ENCODE data around the gene LRBA. TPM values are rescaled to one million over a fixed set of nuclear protein-coding genes. Genes with fewer than 3 reads are reported as not detected.

The LRBA gene
- total and polyA plus RNA-seq, 8 donors: 7.3 to 156 (median 73.9) TPM

DNA sequence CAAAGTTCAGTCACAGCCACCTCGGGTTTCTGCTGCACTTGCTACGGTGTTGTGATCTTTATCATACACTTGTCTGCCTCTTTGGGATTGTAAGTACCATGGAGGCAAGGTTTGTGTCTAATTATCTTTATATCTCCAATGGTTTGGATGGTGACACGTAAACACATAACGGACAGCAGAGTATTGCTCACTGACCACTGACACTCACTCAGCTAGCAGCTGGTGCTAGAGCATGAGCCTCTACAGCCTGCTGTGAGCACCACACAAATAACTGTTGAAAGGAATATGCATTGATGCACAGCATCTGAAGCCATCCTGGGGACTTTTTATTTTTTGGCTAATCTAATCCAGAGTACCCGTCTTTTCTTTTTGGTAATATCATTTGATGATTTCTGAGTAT is 780.8 kb downstream of the LRBA start:
- H3K4me3 ChIP-seq: no peak overlapping the region
- intact Hi-C loops (cut with DNase I; ENCODE audit: low total_unique reads): no loop called here
- no peaks in the 10 kb centered on the region for H3K27me3 ChIP-seq
- no peaks in the 10 kb centered on the region for H3K9me3 ChIP-seq
- H3K27ac ChIP-seq: no peak overlapping the region
- peaks cover 0 to 21% (median 8%) of the 10 kb centered on the region in 4 donors for H3K36me3 ChIP-seq
- DNase-seq: no peak
- TF ChIP-seq, protein P1, sequence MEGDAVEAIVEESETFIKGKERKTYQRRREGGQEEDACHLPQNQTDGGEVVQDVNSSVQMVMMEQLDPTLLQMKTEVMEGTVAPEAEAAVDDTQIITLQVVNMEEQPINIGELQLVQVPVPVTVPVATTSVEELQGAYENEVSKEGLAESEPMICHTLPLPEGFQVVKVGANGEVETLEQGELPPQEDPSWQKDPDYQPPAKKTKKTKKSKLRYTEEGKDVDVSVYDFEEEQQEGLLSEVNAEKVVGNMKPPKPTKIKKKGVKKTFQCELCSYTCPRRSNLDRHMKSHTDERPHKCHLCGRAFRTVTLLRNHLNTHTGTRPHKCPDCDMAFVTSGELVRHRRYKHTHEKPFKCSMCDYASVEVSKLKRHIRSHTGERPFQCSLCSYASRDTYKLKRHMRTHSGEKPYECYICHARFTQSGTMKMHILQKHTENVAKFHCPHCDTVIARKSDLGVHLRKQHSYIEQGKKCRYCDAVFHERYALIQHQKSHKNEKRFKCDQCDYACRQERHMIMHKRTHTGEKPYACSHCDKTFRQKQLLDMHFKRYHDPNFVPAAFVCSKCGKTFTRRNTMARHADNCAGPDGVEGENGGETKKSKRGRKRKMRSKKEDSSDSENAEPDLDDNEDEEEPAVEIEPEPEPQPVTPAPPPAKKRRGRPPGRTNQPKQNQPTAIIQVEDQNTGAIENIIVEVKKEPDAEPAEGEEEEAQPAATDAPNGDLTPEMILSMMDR (IDR thresholded peaks at IDR 0.05): no peak
- TF ChIP-seq POLR2AphosphoS5 (IDR thresholded peaks at IDR 0.05): no peak
- TF ChIP-seq POLR2A (IDR thresholded peaks at IDR 0.05): no peak
- no peak for TF ChIP-seq EP300 (IDR thresholded peaks at IDR 0.05)
- 82 to 91% (median 86%) methylated on average over 5 of the region's 5 CpGs for WGBS, 5 donors
- H3K4me1 ChIP-seq: peaks cover 0 to 26% (median 8%) of the 10 kb centered on the region in 4 donors

DNA sequence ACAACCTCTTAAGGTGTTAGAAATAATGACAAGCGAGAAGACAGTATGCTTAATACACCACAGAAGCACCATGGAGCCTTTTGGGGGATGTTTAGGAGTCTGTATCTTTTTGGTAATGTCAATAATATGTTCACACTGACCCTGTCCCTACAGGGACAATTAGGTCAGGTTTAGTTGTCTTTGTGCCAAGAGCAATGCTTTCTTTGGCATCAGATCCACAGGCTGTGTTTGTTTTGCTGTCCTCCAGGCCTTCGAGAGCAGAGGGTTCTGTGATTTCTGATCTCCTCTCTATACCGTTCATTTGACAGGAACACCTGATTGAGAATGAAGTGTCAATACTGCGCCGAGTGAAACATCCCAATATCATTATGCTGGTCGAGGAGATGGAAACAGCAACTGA is 783.1 kb downstream of the LRBA start:
- H3K27ac ChIP-seq: no peak overlapping the region
- TF ChIP-seq POLR2A (IDR thresholded peaks at IDR 0.05): no peak
- no peak for TF ChIP-seq POLR2AphosphoS5 (IDR thresholded peaks at IDR 0.05)
- TF ChIP-seq, protein P1 (IDR thresholded peaks at IDR 0.05): no peak
- no peak for DNase-seq
- peaks cover 0 to 21% (median 8%) of the 10 kb centered on the region in 4 donors for H3K36me3 ChIP-seq
- intact Hi-C loops (cut with DNase I; ENCODE audit: low total_unique reads): no loop called here
- H3K27me3 ChIP-seq: no peaks in the 10 kb centered on the region
- 61 to 75% (median 66%) methylated on average over 6 of the region's 6 CpGs for WGBS, 5 donors
- H3K4me3 ChIP-seq: no peak overlapping the region
- H3K9me3 ChIP-seq: no peaks in the 10 kb centered on the region
- H3K4me1 ChIP-seq: peaks cover 0 to 28% (median 9%) of the 10 kb centered on the region in 4 donors

DNA sequence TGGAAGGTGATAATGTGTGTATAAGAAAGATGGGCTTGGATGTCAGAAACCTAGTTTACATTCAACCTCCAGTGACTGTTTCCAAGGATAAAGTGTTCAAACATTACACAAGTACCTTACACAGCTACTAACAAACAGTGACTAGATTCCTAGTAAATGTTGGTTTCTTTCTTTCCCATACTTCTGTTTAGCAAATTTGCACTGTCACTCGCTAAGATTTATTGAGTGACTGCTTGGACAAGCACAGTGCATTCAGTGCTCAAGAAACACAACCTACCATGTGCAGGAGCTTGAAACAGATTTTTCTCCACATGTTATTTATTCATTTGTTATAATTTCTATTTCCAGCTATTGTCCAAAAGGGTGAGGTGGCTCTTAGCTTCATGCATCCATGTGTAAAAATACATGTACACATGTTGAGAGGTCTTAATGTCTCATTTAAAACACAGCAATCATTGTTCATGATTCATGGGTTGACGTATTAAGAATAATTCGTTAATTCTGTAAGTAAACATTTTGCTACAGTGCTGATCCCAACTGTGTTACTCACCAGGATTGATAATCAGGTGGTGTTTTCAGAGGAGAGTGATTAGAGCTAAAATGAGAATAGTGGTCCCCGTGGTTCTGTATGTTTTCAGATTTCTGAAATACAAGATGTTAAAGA is 783.8 kb downstream of the LRBA start:
- Histone ChIP-seq H3K4me1 (peaks cover 0 to 20% (median 8%) of the 10 kb centered on the region in 4 donors), H3K9me3 (no peaks in the 10 kb centered on the region), H3K27me3 (no peaks in the 10 kb centered on the region), H3K36me3 (peaks cover 0 to 21% (median 8%) of the 10 kb centered on the region in 4 donors), H3K27ac (no peak overlapping the region), H3K4me3 (no peak overlapping the region)
- intact Hi-C loops (cut with DNase I; ENCODE audit: low total_unique reads): no loop called here
- TF ChIP-seq POLR2AphosphoS5 (IDR thresholded peaks at IDR 0.05) (no peak), POLR2A (IDR thresholded peaks at IDR 0.05) (no peak), EP300 (IDR thresholded peaks at IDR 0.05) (no peak)
- TF ChIP-seq, protein P1 (IDR thresholded peaks at IDR 0.05): no peak
- no peak for DNase-seq
- WGBS, 5 donors: 53 to 65% (median 60%) methylated on average over 4 of the region's 4 CpGs

DNA sequence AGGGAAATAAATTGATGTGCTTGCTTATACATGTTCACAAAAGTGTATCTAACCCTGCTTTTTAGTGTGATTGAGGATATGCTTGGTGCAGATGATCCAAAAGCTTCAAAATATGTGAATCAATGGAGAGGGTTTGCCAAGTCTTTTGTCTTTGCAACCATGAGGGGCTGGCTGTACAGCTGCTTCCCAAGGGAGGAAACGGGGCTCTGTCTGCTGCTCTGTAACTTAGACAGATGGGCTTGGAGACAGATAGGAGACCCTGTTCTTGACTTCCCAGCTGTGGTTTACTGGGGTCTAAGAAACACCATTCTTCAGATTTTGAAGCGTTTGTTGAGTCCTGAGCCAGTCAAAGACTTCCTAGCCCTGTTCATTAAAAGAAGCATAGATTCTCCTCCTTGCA is 784.5 kb downstream of the LRBA start:
- Histone ChIP-seq H3K36me3 (peaks cover 0 to 21% (median 8%) of the 10 kb centered on the region in 4 donors), H3K27me3 (no peaks in the 10 kb centered on the region), H3K4me1 (peaks cover 0 to 13% (median 5%) of the 10 kb centered on the region in 4 donors), H3K27ac (no peak overlapping the region), H3K4me3 (no peak overlapping the region), H3K9me3 (no peaks in the 10 kb centered on the region)
- no peak for DNase-seq
- intact Hi-C loops (cut with DNase I; ENCODE audit: low total_unique reads): no loop called here
- 69 to 88% (median 76%) methylated on average over 2 of the region's 2 CpGs for WGBS, 5 donors
- no peak for TF ChIP-seq EP300 (IDR thresholded peaks at IDR 0.05)
- no peak for TF ChIP-seq POLR2AphosphoS5 (IDR thresholded peaks at IDR 0.05)
- TF ChIP-seq POLR2A (IDR thresholded peaks at IDR 0.05): no peak
- TF ChIP-seq, protein P1 (IDR thresholded peaks at IDR 0.05): no peak

Measured in stomach (tissue), 9 donors.